NB4 (cell line): ENCODE measurements around the gene LRRC74A.
"Not testable (repeated sequence)": the region's sequence is repeated elsewhere in the genome, so short reads cannot be mapped to it uniquely, and the experiment has no call there.

Experiments
- DNase-seq: peaks from one replicate; pipeline ENCODE4 v3.0.0; 2010; ENCODE audit warnings: low read depth
- H3K4me3 ChIP-seq: one replicate; pipeline ENCODE4 v1.5.1; 2011; ENCODE audit warnings: mild to moderate bottlenecking, low read depth, low read length, moderate library complexity
- MYC ChIP-seq: IDR thresholded peaks from 2 replicates; pipeline ENCODE4 v1.6.1; 2011; ENCODE audit warnings: low read depth, low read length
- POLR2A ChIP-seq: IDR thresholded peaks from 2 replicates; pipeline ENCODE4 v1.6.1; 2011; ENCODE audit warnings: mild to moderate bottlenecking; ENCODE audit not compliant: insufficient read length; ENCODE audit errors: extremely low read depth
- TF ChIP-seq, protein P1 (sequence below): IDR thresholded peaks from 2 replicates; pipeline ENCODE4 v1.6.1; 2011; ENCODE audit warnings: low read depth, low read length
- TF ChIP-seq, protein P2 (sequence below): IDR thresholded peaks from one replicate; pipeline ENCODE4 v1.5.1; 2012; ENCODE audit warnings: low read depth, low read length

LRRC74A gene

DNA sequence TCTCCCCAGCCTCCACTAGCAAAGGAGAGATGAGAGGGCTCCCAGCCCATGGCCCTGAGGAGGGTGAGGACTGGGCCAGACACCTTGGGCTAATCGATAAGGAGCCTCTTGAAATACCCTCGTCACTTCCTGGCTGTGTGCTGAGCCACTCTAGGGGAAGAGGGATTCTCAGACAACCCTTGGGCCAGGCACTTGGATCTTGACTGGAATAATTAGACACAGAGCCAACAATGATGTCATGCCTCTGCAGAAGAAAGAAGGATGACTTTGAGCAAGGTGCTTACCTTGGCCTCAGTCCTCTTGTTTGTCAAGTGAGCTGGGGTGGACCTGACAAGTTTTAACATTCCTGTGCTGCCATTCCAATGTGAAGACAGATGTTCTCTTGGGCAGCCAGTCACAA is 83.1 kb downstream of the LRRC74A start:
- TF ChIP-seq MYC, result no peak
- TF ChIP-seq, protein P1, sequence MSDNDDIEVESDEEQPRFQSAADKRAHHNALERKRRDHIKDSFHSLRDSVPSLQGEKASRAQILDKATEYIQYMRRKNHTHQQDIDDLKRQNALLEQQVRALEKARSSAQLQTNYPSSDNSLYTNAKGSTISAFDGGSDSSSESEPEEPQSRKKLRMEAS, result no peak
- no peak for TF ChIP-seq POLR2A
- TF ChIP-seq, protein P2, sequence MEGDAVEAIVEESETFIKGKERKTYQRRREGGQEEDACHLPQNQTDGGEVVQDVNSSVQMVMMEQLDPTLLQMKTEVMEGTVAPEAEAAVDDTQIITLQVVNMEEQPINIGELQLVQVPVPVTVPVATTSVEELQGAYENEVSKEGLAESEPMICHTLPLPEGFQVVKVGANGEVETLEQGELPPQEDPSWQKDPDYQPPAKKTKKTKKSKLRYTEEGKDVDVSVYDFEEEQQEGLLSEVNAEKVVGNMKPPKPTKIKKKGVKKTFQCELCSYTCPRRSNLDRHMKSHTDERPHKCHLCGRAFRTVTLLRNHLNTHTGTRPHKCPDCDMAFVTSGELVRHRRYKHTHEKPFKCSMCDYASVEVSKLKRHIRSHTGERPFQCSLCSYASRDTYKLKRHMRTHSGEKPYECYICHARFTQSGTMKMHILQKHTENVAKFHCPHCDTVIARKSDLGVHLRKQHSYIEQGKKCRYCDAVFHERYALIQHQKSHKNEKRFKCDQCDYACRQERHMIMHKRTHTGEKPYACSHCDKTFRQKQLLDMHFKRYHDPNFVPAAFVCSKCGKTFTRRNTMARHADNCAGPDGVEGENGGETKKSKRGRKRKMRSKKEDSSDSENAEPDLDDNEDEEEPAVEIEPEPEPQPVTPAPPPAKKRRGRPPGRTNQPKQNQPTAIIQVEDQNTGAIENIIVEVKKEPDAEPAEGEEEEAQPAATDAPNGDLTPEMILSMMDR, result no peak
- no peak for DNase-seq
- H3K4me3 ChIP-seq, result no peak overlapping the region

GRCh38 chr14:76910371-76910890 is 84.2 kb downstream of the LRRC74A start:
- TF ChIP-seq, protein P1, result no peak
- TF ChIP-seq, protein P2, result no peak
- TF ChIP-seq POLR2A (no peak), MYC (no peak)
- DNase-seq, result no peak
- no peak overlapping the region for H3K4me3 ChIP-seq

GRCh38 chr14:76911473-76911872 is 85.3 kb downstream of the LRRC74A start:
- no peak for DNase-seq
- no peak for TF ChIP-seq MYC
- TF ChIP-seq, protein P2, result no peak
- no peak for TF ChIP-seq POLR2A
- TF ChIP-seq, protein P1, result no peak
- no peak overlapping the region for H3K4me3 ChIP-seq

GRCh38 chr14:76914533-76915081 is 88.4 kb downstream of the LRRC74A start:
- not testable (repeated sequence) for H3K4me3 ChIP-seq, DNase-seq

DNA sequence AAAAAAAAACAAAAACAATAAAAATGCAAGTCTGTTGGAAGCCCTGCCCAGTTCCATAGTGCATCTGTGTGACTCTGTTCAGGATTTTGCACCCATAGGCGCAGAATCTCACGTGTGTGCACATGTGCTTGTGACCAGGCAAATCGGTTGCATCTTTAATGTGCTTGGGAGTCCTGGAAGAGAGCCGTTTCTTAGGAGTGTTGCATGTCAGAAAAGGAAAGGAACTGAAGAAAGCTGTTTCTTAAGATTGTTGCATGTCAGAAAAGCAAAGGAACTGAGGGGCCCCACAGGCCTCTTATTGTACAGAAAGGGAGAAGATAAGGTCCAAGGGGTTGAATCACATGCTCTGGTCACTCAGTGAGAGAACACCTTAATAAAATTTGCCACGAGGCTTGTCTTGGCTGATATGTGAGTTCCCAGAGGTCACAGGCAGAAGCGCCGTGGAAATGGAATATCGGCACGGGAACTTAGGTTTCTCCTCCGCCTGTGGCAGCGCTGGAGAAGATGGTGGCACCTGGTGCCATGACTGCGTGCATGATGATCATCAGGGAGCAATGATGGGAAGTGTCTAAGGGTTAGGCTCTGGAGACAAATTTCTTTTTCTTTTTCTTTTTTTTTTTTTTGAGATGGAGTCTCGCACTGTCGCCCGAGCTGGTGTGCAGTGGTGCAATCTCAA is 90.0 kb downstream of the LRRC74A start:
- no peak overlapping the region for H3K4me3 ChIP-seq
- TF ChIP-seq MYC (no peak), POLR2A (no peak)
- TF ChIP-seq, protein P2, result no peak
- TF ChIP-seq, protein P1, result no peak
- no peak for DNase-seq

GRCh38 chr14:76917158-76917596 is 91.0 kb downstream of the LRRC74A start:
- peak; percentile 44 for DNase-seq
- TF ChIP-seq, protein P2, result peak; percentile 45
- TF ChIP-seq MYC, result no peak
- no peak overlapping the region for H3K4me3 ChIP-seq
